GM18519 (cell line): ENCODE results near the gene PRKN.
"Not testable (repeated sequence)": the region's sequence is repeated elsewhere in the genome, so short reads cannot be mapped to it uniquely, and the experiment has no call there.

Experiments
- ATAC-seq: cut with Tn5 transposase; IDR thresholded peaks from one replicate; pipeline ENCODE4 v1.9.1; 2021; ENCODE audit warnings: mild to moderate bottlenecking, moderate library complexity; ENCODE audit not compliant: unreplicated experiment, low FRiP score

The PRKN gene

GRCh38 chr6:162679681-162680080, 47.9 kb downstream of the PRKN start:
- no peak for ATAC-seq

GRCh38 chr6:162678896-162679295, 48.7 kb downstream of the PRKN start:
- ATAC-seq = not testable (repeated sequence)

GRCh38 chr6:162675503-162675902, 52.1 kb downstream of the PRKN start:
- ATAC-seq = no peak

GRCh38 chr6:162674452-162674851, 53.1 kb downstream of the PRKN start:
- ATAC-seq = no peak

- ATAC-seq = no peak
Observed at GRCh38 chr6:162671580-162672165, 55.9 kb downstream of the PRKN start.

- ATAC-seq = no peak
Observed at GRCh38 chr6:162670345-162670744, 57.2 kb downstream of the PRKN start.

GRCh38 chr6:162666246-162666645, 61.3 kb downstream of the PRKN start:
- ATAC-seq = no peak

- ATAC-seq = no peak
Observed at GRCh38 chr6:162653808-162654207, 73.8 kb downstream of the PRKN start.

GRCh38 chr6:162651505-162651904, 76.1 kb downstream of the PRKN start:
- no peak for ATAC-seq

- ATAC-seq = no peak
Observed at GRCh38 chr6:162649271-162649670, 78.3 kb downstream of the PRKN start.

- no peak for ATAC-seq
Observed at GRCh38 chr6:162644153-162644552, 83.4 kb downstream of the PRKN start.

GRCh38 chr6:162640756-162641155, 86.8 kb downstream of the PRKN start:
- no peak for ATAC-seq

GRCh38 chr6:162639951-162640350, 87.6 kb downstream of the PRKN start:
- no peak for ATAC-seq

GRCh38 chr6:162638931-162639574, 88.5 kb downstream of the PRKN start:
- no peak for ATAC-seq

GRCh38 chr6:162637317-162637716, 90.2 kb downstream of the PRKN start:
- no peak for ATAC-seq

GRCh38 chr6:162636167-162636566, 91.4 kb downstream of the PRKN start:
- no peak for ATAC-seq

- no peak for ATAC-seq
Observed at GRCh38 chr6:162631546-162631945, 96.0 kb downstream of the PRKN start.

- ATAC-seq = no peak
Observed at GRCh38 chr6:162630069-162630468, 97.5 kb downstream of the PRKN start.

GRCh38 chr6:162627825-162628224, 99.7 kb downstream of the PRKN start:
- ATAC-seq = no peak

GRCh38 chr6:162627362-162627761, 100.2 kb downstream of the PRKN start:
- no peak for ATAC-seq

GRCh38 chr6:162626869-162627268, 100.7 kb downstream of the PRKN start:
- ATAC-seq = no peak

- no peak for ATAC-seq
Observed at GRCh38 chr6:162625846-162626540, 101.6 kb downstream of the PRKN start.
